Neural cell (in vitro differentiated cells): ENCODE data around the gene AFAP1. TPM values are rescaled to one million over a fixed set of nuclear protein-coding genes. Genes with fewer than 3 reads are reported as not detected.
A peak's percentile ranks its signal among the peaks of the same experiment; 100 is the strongest.

Experiments
- H2AFZ ChIP-seq: fragments of 200-600, 300-800 bp; sonication (generic), shearing (Covaris generic); 2 replicates; pipeline ENCODE4 v1.6.0; 2014; ENCODE audit warnings: low read depth, mild to moderate bottlenecking, antibody characterized with exemption, low read length, moderate library complexity
- H3F3A ChIP-seq: fragments of 200-600 bp; shearing (Covaris generic); 2 replicates; pipeline ENCODE4 v1.6.1; 2016; ENCODE audit warnings: mild to moderate bottlenecking, moderate library complexity, mixed read lengths, antibody characterized with exemption, low read length; ENCODE audit not compliant: insufficient read depth, poor library complexity, severe bottlenecking
- H3K27ac ChIP-seq: fragments of 200-600, 300-800 bp; sonication (generic), shearing (Covaris generic); 2 replicates; pipeline ENCODE4 v1.5.1; 2014; ENCODE audit warnings: mild to moderate bottlenecking, low read length, moderate library complexity
- H3K27me3 ChIP-seq: fragments of 300-800, 200-600 bp; sonication (generic), shearing (Covaris generic); 2 replicates; pipeline ENCODE4 v1.6.0; 2014; ENCODE audit warnings: mild to moderate bottlenecking, low read depth, low read length, moderate library complexity; ENCODE audit not compliant: insufficient read depth
- H3K36me3 ChIP-seq: fragments of 300-800, 200-600 bp; sonication (generic), shearing (Covaris generic); 2 replicates; pipeline ENCODE4 v1.5.1; 2014; ENCODE audit warnings: mild to moderate bottlenecking, antibody characterized with exemption, low read length, moderate library complexity; ENCODE audit not compliant: insufficient read depth
- H3K4me2 ChIP-seq: fragments of 300-800, 200-600 bp; sonication (generic), shearing (Covaris generic); 2 replicates; pipeline ENCODE4 v1.6.0; 2014; ENCODE audit warnings: mild to moderate bottlenecking, low read length
- H3K4me3 ChIP-seq: fragments of 300-800, 200-600 bp; sonication (generic), shearing (Covaris generic); 2 replicates; pipeline ENCODE4 v1.5.1; 2014; ENCODE audit warnings: mild to moderate bottlenecking, low read length, moderate library complexity
- H3K79me2 ChIP-seq: fragments of 200-600 bp; shearing (Covaris generic); replicated peaks from 2 replicates; pipeline ENCODE4 v1.6.0; 2014; ENCODE audit warnings: mild to moderate bottlenecking, low read length, moderate library complexity; ENCODE audit not compliant: insufficient read depth
- H3K9ac ChIP-seq: fragments of 300-800, 200-600 bp; sonication (generic), shearing (Covaris generic); 2 replicates; pipeline ENCODE4 v1.6.1; 2016; ENCODE audit warnings: mild to moderate bottlenecking, low read length, mixed read lengths
- H3K9me2 ChIP-seq: fragments of 200-600 bp; shearing (Covaris generic); 2 replicates; pipeline ENCODE4 v1.6.1; 2016; ENCODE audit warnings: mild to moderate bottlenecking, low read length, mixed read lengths; ENCODE audit not compliant: insufficient read depth
- H3K9me3 ChIP-seq: fragments of 200-600, 300-800 bp; sonication (generic), shearing (Covaris generic); 2 replicates; pipeline ENCODE4 v1.6.1; 2016; ENCODE audit warnings: mild to moderate bottlenecking, mixed run types, low read length, moderate library complexity, mixed read lengths
- H4K20me1 ChIP-seq: fragments of 200-600 bp; shearing (Covaris generic); 2 replicates; pipeline ENCODE4 v1.6.1; 2016; ENCODE audit warnings: mild to moderate bottlenecking, mixed run types; ENCODE audit not compliant: insufficient read depth
- CTCF ChIP-seq: fragments of 450-650 bp; IDR thresholded peaks from 2 replicates; pipeline ENCODE4 v1.5.1; 2014; ENCODE audit warnings: antibody characterized with exemption, mild to moderate bottlenecking, moderate library complexity; ENCODE audit not compliant: poor library complexity, severe bottlenecking
- EP300 ChIP-seq: fragments of 450-650 bp; conservative IDR thresholded peaks from 2 replicates; pipeline ENCODE4 v1.6.1; 2014; ENCODE audit warnings: antibody characterized with exemption, mild to moderate bottlenecking, moderate library complexity; ENCODE audit not compliant: poor library complexity, severe bottlenecking
- EZH2 ChIP-seq: fragments of 200-600, 300-800 bp; shearing (Covaris generic), sonication (generic); IDR thresholded peaks from 2 replicates; pipeline ENCODE4 v1.6.1; 2014; ENCODE audit warnings: antibody characterized with exemption, low read length, borderline replicate concordance, mild to moderate bottlenecking; ENCODE audit not compliant: insufficient read depth, poor library complexity, severe bottlenecking
- MXI1 ChIP-seq: fragments of 450-650 bp; conservative IDR thresholded peaks from 2 replicates; pipeline ENCODE4 v1.6.1; 2014; ENCODE audit warnings: antibody characterized with exemption, mild to moderate bottlenecking; ENCODE audit not compliant: poor library complexity, severe bottlenecking
- POLR2AphosphoS5 ChIP-seq: IDR thresholded peaks from 2 replicates; pipeline ENCODE4 v1.6.1; 2012
- RAD21 ChIP-seq: fragments of 450-650 bp; conservative IDR thresholded peaks from 2 replicates; pipeline ENCODE4 v1.6.1; 2014; ENCODE audit warnings: antibody characterized with exemption, mild to moderate bottlenecking, moderate library complexity
- REST ChIP-seq: IDR thresholded peaks from 2 replicates; pipeline ENCODE4 v1.6.1; 2012; ENCODE audit warnings: borderline replicate concordance
- SMC3 ChIP-seq: fragments of 450-650 bp; conservative IDR thresholded peaks from 2 replicates; pipeline ENCODE4 v1.6.1; 2014; ENCODE audit warnings: antibody characterized with exemption, mild to moderate bottlenecking, moderate library complexity; ENCODE audit not compliant: poor library complexity
- TAF1 ChIP-seq: IDR thresholded peaks from 2 replicates; pipeline ENCODE4 v1.6.1; 2012; ENCODE audit warnings: low read depth
- polyA plus RNA-seq: library from polyadenylated mRNA; depleted of rRNA; stranded (reverse); fragments of >200 nt; gene quantifications from 2 replicates; pipeline ENCODE4 v1.2.3, GENCODE V29; 2014

The AFAP1 gene
- polyA plus RNA-seq, 1 donor from 2014 or later, result 38.9 TPM

GRCh38 chr4:7762376-7763030 is 177.2 kb downstream of the AFAP1 start:
- Histone ChIP-seq H3K4me3 (no peak overlapping the region), H3F3A (no peaks in the 10 kb centered on the region), H2AFZ (no peak overlapping the region), H3K36me3 (no peaks in the 10 kb centered on the region), H3K79me2 (no peaks in the 10 kb centered on the region), H4K20me1 (peaks cover 10% of the 10 kb centered on the region), H3K9me2 (no peaks in the 10 kb centered on the region), H3K27ac (no peak overlapping the region), H3K9me3 (no peaks in the 10 kb centered on the region), H3K9ac (no peak overlapping the region), H3K4me2 (no peak overlapping the region), H3K27me3 (no peaks in the 10 kb centered on the region)
- TF ChIP-seq SMC3 (no peak), CTCF (no peak), REST (no peak), RAD21 (no peak), POLR2AphosphoS5 (no peak), EP300 (no peak), TAF1 (no peak), EZH2 (no peak), MXI1 (no peak)

- H3K9ac ChIP-seq, result no peak overlapping the region
Measured at GRCh38 chr4:7761720-7762119, 177.9 kb downstream of the AFAP1 start.

More at GRCh38 chr4:7761720-7762119, 177.9 kb downstream of the AFAP1 start:
- no peaks in the 10 kb centered on the region for H3K36me3 ChIP-seq
- H3K9me2 ChIP-seq, result no peaks in the 10 kb centered on the region
- no peak overlapping the region for H3K4me2 ChIP-seq
- H3K79me2 ChIP-seq, result no peaks in the 10 kb centered on the region
- H2AFZ ChIP-seq, result no peak overlapping the region
- no peak overlapping the region for H3K27ac ChIP-seq
- TF ChIP-seq TAF1, result no peak
- TF ChIP-seq EZH2, result no peak
- no peak for TF ChIP-seq MXI1
- TF ChIP-seq CTCF, result peak; percentile 66
- peak; percentile 63 for TF ChIP-seq RAD21
- no peak for TF ChIP-seq EP300
- peak; percentile 2 for TF ChIP-seq POLR2AphosphoS5
- TF ChIP-seq SMC3, result peak; percentile 69
- TF ChIP-seq REST, result no peak
- H3K27me3 ChIP-seq, result no peaks in the 10 kb centered on the region
- H3K4me3 ChIP-seq, result no peak overlapping the region
- no peaks in the 10 kb centered on the region for H3K9me3 ChIP-seq
- H3F3A ChIP-seq, result no peaks in the 10 kb centered on the region
- H4K20me1 ChIP-seq, result peaks cover 10% of the 10 kb centered on the region
